SKM-1 (cell line): ENCODE data around the gene ZNF516.
A peak's percentile ranks its signal among the peaks of the same experiment; 100 is the strongest.

Source experiments
- DNase-seq: peaks from one replicate; lab custom pipeline; 2025; ENCODE audit not compliant: unreplicated experiment; lab: John Stamatoyannopoulos, UW

Gene ZNF516

GRCh38 chr18:76405681-76406356 is 89.2 kb downstream of the ZNF516 start:
- peak; percentile 6 for DNase-seq

GRCh38 chr18:76405280-76405679 is 89.8 kb downstream of the ZNF516 start:
- no peak for DNase-seq

- no peak for DNase-seq
Observed at GRCh38 chr18:76404345-76404831, 90.7 kb downstream of the ZNF516 start.

- no peak for DNase-seq
Observed at GRCh38 chr18:76402026-76402990, 92.7 kb downstream of the ZNF516 start.

- DNase-seq, result no peak
Observed at GRCh38 chr18:76401498-76401897, 93.5 kb downstream of the ZNF516 start.

GRCh38 chr18:76399613-76400391 is 95.2 kb downstream of the ZNF516 start:
- DNase-seq, result no peak

GRCh38 chr18:76398896-76399612 is 96.0 kb downstream of the ZNF516 start:
- DNase-seq, result peak; percentile 50

- no peak for DNase-seq
Observed at GRCh38 chr18:76398295-76398694, 96.7 kb downstream of the ZNF516 start.

GRCh38 chr18:76397631-76398030 is 97.4 kb downstream of the ZNF516 start:
- DNase-seq, result no peak

GRCh38 chr18:76396792-76397191 is 98.2 kb downstream of the ZNF516 start:
- no peak for DNase-seq

GRCh38 chr18:76395609-76396008 is 99.4 kb downstream of the ZNF516 start:
- DNase-seq, result no peak

- no peak for DNase-seq
Observed at GRCh38 chr18:76394780-76395476, 100.1 kb downstream of the ZNF516 start.

- DNase-seq, result no peak
Observed at GRCh38 chr18:76392349-76392748, 102.7 kb downstream of the ZNF516 start.

- no peak for DNase-seq
Observed at GRCh38 chr18:76391746-76392145, 103.3 kb downstream of the ZNF516 start.

GRCh38 chr18:76391038-76391437 is 104.0 kb downstream of the ZNF516 start:
- DNase-seq, result no peak

- DNase-seq, result no peak
Observed at GRCh38 chr18:76390452-76391035, 104.5 kb downstream of the ZNF516 start.

GRCh38 chr18:76389716-76390115 is 105.3 kb downstream of the ZNF516 start:
- DNase-seq, result no peak

GRCh38 chr18:76388891-76389423 is 106.1 kb downstream of the ZNF516 start:
- no peak for DNase-seq

GRCh38 chr18:76388261-76388660 is 106.8 kb downstream of the ZNF516 start:
- DNase-seq, result no peak
